ENCODE data around the gene SLC34A2. TPM values are rescaled to one million over a fixed set of nuclear protein-coding genes. Genes with fewer than 3 reads are reported as not detected.

SLC34A2 gene
- total and polyA plus RNA-seq, 7 donors, result under 0.01 to 0.44 (median 0.17) TPM

GRCh38 chr4:25614807-25615206 is 40.8 kb upstream of the SLC34A2 start:
- Histone ChIP-seq H3K4me1 (no peaks in the 10 kb centered on the region), H3K27ac (no peak overlapping the region), H3K9me3 (no peaks in the 10 kb centered on the region), H3K36me3 (ENCODE audit: insufficient read depth in 1 of 2, low read depth in 1 of 2) (no peaks in the 10 kb centered on the region), H3K27me3 (ENCODE audit: insufficient read depth in 3 of 3, low read length in 2 of 3) (no peaks in the 10 kb centered on the region), H3K4me3 (no peak overlapping the region)
- no peak for TF ChIP-seq CTCF (IDR thresholded peaks at IDR 0.05)
- DNase-seq (no peak), ATAC-seq (no peak)
- WGBS, 3 donors, result 85 to 91% (median 89%) methylated on average over 5 to 6 of the region's 6 CpGs
- intact Hi-C loops (cut with DNase I), result no loop called here

DNA sequence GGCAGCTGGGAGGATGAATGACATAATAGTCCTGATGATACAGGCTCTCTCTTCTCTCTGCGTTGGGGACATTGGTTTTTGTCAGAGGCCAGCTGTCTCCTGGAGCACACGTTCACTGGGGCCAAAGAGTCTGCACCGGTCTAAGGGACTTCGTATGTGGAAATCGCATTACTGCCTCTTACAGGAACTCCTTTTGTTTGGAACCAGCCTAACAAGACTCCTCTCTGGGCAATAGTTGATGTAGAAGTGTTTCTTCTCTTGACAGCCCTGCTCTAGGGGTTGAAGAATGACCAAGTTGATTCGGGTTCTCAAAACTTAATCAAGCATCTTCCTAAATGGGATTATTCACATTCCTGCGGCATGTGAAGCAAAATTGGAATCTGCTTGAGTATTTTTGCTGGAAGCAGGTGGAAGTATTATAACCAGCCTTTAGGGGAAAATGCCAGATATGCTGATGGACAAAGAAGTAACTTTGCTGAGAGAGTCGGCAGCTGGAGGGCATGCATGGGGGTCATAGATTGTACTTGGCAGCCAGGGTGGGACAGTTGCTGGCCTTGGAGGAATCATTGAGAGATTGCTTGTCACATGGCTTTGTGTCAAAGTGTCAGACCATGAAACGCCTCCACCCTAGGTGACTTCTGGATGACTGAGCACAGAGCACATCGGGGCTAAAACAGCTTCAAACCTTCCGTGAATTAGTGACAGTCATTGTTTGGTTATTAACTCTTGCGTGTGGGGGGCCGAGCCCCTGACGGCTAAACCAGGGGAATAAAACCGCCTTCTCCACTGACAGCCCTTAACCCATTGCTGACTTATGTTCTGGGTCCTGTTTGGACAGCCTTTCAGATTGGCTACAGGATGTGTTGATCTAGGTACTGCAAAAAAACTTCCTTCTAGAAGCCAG is 34.4 kb upstream of the SLC34A2 start:
- no peaks in the 10 kb centered on the region for H3K4me1 ChIP-seq
- H3K9me3 ChIP-seq, result no peaks in the 10 kb centered on the region
- no peak overlapping the region for H3K27ac ChIP-seq
- DNase-seq, result no peak
- H3K4me3 ChIP-seq, result no peak overlapping the region
- no peaks in the 10 kb centered on the region for H3K36me3 ChIP-seq (ENCODE audit: insufficient read depth in 1 of 2, low read depth in 1 of 2)
- H3K27me3 ChIP-seq (ENCODE audit: insufficient read depth in 3 of 3, low read length in 2 of 3), result no peaks in the 10 kb centered on the region
- ATAC-seq, result no peak
- WGBS, 3 donors, result 16 to 26% (median 17%) methylated on average over 15 of the region's 15 CpGs
- intact Hi-C loops (cut with DNase I), result no loop called here
- TF ChIP-seq CTCF (IDR thresholded peaks at IDR 0.05), result no peak

GRCh38 chr4:25624616-25625015 is 31.0 kb upstream of the SLC34A2 start:
- DNase-seq (no peak), ATAC-seq (no peak)
- Histone ChIP-seq H3K4me3 (no peak overlapping the region), H3K27ac (no peak overlapping the region), H3K36me3 (ENCODE audit: insufficient read depth in 1 of 2, low read depth in 1 of 2) (no peaks in the 10 kb centered on the region), H3K4me1 (no peaks in the 10 kb centered on the region), H3K27me3 (ENCODE audit: insufficient read depth in 3 of 3, low read length in 2 of 3) (no peaks in the 10 kb centered on the region), H3K9me3 (no peaks in the 10 kb centered on the region)
- WGBS, 3 donors, result 15 to 22% (median 15%) methylated on average over 1 of the region's 1 CpG
- TF ChIP-seq CTCF (IDR thresholded peaks at IDR 0.05), result no peak
- intact Hi-C loops (cut with DNase I), result no loop called here

- WGBS, 3 donors, result 88 to 90% (median 90%) methylated on average over 2 of the region's 2 CpGs
- H3K36me3 ChIP-seq (ENCODE audit: insufficient read depth in 1 of 2, low read depth in 1 of 2), result no peaks in the 10 kb centered on the region
Observed at GRCh38 chr4:25628451-25628850, 27.2 kb upstream of the SLC34A2 start.

More at GRCh38 chr4:25628451-25628850, 27.2 kb upstream of the SLC34A2 start:
- DNase-seq, result no peak
- no peak for ATAC-seq
- Histone ChIP-seq H3K27me3 (ENCODE audit: insufficient read depth in 3 of 3, low read length in 2 of 3) (no peaks in the 10 kb centered on the region), H3K4me3 (no peak overlapping the region), H3K4me1 (no peaks in the 10 kb centered on the region), H3K9me3 (no peaks in the 10 kb centered on the region), H3K27ac (no peak overlapping the region)
- intact Hi-C loops (cut with DNase I), result no loop called here
- no peak for TF ChIP-seq CTCF (IDR thresholded peaks at IDR 0.05)
